ENCODE measurements around the gene SH2D2A.

The SH2D2A gene

DNA sequence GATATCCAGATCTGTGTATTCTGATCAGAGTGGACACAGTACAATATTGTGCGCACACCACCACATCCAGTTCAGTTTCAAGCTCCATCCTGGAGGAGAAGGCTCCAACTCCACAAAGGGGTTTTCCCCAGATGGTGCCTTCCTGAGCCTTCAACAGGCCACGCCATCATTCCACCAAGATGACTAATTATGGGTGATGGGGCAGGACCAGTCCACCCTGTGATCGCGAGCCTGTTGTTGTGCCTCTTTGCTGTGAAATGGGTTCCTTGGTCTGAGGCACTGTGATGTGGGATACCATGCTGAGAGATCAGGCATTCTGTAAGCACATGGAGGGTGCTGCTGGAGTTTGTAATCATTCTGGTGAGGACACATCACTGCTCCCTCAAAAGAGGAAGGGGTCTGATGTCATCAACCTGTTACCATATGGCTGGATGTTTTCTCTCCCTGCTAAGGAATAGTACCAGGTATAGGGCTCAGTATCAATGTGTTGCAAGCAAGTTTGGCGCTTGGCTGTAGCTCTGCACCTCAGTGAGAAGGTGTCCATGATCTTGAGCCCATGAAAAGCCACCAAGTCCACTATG is 6.7 kb upstream of the SH2D2A start:
- no peak for DNase-seq (ENCODE audit: low read depth in 2 of 2)

DNA sequence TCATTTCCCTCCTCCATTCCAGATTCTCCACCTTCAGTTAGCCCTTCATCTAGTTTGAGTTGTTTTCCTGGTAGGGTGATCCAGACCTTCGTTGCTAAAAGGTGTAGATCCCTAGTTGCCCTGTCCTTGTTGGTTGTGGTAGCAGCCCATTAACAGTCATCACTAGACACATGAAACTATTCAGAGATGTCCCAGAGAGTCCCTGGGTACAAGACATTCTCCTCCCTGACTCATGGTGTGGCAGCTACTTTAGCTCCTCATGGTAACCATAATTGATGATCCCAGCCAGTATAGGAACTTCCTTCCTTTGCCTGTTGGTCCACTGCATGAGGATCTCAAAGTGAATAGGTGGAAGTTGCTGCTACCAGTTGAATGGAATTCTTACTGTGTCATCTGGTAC is 6.0 kb upstream of the SH2D2A start:
- no peak for DNase-seq (ENCODE audit: low read depth in 2 of 2)

DNA sequence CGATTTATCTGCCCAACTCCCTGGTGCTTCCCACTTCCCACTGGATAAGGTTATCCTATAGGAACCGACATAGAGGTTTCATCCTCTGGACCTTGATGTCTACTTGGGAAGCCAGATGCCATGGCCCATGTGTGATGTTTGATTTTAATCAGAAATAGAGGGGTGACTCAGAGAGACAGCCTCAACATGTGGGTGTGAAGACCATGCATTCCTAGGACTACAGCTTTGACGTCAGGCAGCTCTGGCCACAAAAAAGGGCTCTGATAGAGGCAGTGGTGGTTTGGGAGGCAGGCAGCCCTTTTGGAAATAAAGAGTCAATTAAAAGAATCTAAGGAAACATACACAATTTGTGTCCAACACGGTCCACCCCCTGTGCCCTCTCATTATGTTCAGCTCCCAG is 5.2 kb upstream of the SH2D2A start:
- no peak for DNase-seq (ENCODE audit: low read depth in 2 of 2)

DNA sequence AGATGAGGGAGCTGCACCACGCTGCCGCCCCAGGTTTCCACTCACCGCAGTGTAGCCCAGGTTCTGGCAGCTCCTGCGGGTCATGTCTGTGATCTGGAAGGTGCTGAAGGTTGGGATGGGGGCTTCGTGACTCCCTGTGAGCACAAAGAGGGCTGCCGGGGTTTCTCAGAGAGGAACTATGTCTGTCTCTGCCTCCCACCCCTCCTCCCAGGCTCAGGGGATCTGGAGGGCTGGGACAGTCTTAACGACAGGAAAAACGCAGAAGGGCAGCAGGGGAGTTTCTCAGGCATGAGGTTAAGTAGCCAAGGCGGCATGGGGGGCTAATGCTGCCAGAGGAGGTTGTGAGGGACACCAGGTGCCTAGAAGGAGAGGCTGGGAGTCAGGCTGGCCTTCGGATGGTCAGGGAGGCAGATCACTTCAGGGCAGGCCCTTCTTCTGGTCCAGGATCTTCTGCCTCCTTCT is 656 bp downstream of the SH2D2A start:
- DNase-seq (ENCODE audit: low read depth in 2 of 2): no peak

DNA sequence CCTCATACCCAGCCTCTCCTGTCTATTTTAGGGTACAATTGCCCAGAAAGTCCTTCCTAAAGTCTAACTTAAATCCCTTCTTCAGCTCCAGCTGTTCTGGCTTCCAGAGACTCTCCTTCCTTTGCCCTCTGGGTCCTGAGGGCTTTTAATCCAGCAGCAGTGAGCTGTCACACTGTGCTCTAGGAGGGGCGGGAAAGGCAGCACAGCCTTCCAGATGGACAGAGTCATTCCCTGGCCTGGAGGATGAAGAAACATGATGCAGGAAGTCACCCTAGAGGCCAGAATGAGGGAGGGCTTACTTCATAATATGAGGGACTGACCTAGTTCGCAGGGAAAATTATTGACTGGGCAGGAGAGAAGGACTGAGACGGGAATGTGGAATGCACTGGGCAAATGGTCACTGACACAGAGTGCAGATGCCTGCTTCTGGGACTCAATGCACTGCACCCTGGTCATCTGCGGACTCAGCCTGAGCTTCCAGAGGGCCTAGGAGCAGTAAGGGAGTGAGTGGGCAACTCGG is 1.3 kb downstream of the SH2D2A start:
- DNase-seq (ENCODE audit: low read depth in 2 of 2): no peak

DNA sequence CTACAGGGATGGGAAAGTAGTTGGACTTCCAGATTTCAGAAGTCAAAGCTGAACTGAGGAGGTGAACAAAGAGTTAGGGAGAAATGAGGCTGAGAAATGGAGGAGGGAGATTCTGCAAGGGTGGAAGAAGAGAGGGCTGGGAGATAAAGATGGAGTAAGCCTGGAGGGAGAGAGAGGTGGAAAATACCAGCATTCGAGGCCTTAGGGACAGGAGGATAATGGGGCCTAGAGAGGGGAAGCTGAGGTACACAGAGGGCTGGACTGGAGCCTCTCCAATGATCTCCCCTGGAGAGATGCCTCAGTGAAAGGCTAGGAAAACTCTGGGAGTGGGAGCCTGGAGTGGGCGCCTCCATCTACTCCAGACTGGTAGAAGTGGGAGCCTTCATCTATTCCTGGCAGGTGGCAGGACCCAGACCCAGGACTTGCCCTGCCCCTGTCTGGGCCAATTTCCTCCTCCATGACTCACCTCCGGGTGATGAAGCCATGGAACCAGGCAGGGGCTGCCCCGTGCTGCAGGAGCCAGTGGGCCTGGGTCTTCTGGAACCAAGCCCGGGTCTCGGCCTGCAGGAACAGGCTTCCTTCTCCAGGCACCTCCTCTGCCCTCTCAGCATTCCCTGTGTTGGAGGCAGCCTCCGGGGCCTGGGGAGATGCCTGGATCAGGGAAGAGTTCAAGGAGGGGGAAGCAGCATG is 1.9 kb downstream of the SH2D2A start:
- no peak for DNase-seq (ENCODE audit: low read depth in 2 of 2)

DNA sequence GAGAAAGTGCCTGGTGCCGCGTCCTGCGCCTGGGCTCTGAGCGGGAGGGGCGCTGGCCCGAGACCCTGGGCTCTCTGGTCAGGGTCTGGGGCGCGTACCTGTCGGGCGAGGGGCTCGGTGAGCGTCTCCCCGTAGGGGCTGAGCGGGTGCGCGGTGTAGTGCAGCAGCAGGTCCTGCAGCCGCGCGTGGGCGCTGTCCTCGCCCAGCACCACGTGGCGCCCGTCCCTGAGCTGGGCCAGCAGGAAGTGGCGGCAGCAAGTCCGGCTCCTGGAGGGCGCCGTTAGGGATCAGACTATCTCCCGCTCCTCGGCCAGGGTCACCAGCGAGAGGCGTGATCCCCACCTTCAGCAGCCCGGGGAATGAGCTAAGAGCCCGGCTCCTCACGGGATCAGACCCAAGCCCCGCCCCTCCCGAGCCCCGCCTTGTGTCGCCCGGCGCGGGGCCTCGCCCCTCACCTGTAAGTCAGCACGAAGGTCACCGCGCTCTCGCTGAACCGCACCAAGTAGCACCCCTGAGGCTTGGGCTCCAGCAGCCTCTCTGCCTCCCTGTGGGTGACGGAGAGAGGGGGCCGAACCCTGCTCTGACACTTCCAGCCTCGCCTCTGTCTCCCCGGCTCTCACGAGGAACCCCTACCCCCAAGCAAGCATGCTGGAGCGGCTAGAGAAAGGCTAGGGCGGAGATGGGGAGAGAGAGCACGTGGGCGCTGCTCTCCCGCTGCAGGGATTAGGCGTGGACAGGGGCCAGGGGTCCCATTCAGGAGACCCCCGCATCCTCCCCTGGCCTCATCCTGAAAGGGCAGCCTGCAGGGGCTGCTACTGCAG is 2.7 kb downstream of the SH2D2A start:
- DNase-seq (ENCODE audit: low read depth in 2 of 2): no peak

DNA sequence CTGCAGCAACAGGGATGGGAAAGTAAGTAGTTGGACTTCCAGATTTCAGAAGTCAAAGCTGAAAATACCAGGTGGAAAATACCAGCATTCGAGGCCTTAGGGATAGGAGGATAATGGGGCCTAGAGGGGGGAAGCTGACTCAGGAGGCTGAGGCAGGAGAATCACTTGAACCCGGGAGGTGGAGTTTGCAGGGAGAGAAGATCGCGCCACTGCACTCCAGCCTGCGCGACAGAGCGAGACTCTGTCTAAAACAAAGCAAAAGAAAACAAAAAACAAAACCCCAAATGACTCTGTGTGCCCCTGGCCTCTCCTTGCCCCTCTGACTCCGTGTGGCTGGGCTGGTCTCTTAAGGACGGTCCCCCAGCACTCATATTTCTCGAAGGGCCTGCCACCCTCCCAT is 3.4 kb downstream of the SH2D2A start:
- no peak for DNase-seq (ENCODE audit: low read depth in 2 of 2)

DNA sequence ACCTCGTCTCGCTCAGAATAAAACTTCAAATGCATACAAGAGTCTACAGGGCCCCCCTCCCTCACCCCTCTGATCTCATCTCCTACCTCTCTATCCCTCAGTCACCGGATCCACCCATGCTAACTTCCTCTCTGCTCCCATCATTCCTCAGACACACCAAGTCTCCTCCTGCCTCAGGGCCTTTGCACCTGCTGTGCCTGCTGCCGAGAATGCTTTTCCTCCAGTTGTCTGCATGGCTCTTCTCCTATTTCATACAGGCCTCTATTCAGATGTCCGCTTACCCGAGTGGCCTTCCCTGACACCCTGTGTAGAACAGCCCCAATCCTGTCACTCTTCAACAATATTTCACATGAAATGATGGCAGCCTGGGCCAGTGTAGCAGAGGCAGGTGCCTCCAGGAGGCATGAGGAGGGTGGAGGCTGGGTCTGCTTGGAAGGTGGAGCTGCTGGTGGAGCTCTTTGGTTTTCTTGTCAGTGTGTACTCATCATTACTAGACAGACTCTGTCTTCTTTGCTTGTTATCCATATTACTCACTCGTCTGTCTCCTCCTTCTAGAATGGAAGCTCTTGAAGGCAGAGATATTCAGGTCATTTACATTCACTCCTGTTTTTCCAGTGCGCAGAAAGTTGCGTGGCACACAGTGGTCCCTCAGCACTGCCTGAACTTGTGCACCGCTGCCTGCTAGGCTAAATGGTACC is 4.2 kb downstream of the SH2D2A start:
- no peak for DNase-seq (ENCODE audit: low read depth in 2 of 2)

DNA sequence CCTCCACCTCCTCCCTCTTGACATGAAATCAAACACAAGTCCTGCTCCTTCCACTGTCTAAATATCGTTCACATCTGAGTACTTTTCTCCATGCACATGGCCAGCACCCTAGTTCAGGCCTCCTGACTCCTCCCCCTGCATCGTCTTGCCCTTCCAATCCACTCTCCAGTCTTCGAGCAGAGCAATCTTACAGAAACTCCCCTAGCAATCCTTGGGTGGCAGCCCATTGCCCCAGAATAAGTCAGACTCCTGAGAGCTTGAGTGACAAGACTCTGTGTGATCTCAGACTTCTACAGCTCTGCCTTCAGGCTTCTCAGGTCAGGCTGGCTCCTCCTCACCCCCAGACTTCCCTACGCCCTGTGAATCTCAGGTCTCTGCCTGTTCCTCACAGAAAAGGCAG is 5.5 kb downstream of the SH2D2A start:
- no peak for DNase-seq (ENCODE audit: low read depth in 2 of 2)

DNA sequence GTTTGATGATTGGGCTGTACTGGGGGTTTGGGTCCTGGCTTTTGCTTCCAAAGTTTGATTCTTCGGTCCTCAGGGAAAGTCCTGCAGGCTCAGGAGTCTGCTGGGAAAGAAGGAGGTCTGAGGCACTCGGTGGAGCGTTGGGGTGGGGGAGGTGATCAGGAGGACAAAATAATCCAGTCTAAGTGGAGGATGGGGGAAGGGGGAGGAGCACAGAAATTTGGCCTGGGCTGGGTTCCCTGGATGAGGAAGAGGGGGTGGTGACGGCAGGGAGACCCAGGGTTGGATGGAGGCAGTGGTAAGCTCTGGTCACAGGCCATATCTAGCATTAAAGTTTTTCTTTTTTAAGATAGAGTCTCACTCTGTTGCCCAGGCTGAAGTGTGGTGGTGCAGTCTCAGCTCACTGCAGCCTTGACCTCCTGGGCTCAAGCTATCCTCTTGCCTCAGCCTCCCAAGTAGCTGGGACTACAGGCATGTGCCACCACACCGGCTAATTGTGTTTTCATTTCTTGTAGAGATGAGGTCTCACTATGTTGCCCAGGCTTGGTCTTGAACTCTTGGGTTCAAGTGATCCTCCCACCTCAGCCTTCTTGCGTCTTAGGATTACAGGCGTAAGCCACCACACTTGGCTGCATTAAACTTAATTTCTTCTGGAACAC is 6.8 kb downstream of the SH2D2A start:
- DNase-seq (ENCODE audit: low read depth in 2 of 2): no peak

DNA sequence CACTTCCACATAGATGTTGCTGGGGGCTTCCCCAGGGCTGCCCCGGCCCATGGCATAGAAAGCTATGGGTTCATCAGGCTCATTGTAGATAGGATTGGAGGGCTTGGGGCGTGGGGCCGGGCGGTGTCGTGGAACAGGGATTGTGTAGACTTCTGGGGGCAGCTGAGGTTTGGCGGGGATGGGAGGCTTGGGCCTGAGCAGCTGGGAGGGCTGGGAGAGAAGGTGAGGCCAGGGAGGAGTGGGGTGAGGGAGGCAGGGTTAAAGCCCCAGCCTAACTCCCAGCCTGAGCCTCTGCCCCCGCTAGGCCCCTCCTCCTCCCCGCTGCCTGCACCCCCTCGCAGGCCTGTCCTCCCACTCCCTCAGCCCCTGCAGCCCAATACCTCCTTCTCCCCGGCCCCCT is 7.4 kb downstream of the SH2D2A start:
- no peak for DNase-seq (ENCODE audit: low read depth in 2 of 2)

DNA sequence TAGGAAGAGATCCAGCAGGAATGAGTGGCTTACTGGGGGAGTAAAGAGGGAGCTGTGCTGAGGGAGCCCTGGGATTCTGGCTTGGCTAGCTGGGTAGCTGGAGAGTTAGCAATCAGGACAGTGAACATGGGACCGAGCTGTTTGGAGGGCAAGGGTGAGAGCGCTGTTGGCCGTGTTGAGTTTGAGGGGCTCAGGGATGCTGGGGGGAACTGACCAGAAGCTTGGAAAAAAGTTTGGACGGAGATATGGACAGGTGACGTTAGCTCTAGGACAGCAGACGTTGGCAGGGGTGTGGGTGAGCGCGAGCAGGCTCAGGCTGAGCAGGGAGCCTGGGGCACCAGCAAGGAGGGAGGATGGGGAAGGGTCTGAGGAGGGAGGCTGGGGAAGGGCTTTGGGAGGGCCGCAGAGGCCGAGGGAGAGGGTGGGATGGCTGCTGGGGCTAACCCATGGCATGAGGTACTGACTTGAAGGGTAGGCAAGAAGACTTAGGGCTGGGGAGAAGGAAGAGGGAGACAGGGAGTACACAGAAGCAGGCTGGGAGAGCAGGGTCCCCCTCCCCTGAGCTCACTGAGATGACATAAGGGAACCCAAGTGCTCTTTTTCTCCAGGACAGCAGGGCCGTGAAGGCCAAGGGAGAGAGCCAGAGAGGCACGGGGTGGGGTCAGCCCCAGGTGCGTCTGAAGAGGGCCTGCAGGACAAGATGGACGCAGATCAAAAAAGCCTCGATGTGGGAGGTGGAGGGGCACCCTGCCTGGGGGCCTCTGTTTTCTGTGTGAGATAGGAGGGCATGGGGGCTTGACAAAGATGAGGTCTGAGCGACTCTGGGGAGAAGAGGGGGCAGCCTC is 8.2 kb downstream of the SH2D2A start:
- DNase-seq (ENCODE audit: low read depth in 2 of 2): no peak

DNA sequence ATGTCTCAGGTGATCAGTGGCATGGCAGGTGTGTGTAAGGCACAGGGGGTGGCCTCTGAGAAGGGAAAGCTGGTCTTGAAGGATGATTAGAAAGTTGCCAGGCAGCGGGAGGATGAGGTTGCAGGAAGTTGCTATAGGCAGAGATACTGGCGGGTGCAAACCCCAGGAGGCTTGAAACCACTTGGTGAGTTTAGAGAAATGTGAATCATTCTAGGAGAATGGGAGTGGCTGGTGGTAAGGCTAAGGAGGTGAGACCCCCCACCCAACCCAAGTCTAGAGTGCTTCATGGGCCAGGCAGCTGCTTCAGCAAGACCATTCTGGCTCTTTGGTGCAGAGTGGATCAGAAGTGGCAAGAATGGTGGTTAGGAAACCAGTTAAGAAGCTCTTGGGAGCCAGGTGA is 9.0 kb downstream of the SH2D2A start:
- no peak for DNase-seq (ENCODE audit: low read depth in 2 of 2)

DNA sequence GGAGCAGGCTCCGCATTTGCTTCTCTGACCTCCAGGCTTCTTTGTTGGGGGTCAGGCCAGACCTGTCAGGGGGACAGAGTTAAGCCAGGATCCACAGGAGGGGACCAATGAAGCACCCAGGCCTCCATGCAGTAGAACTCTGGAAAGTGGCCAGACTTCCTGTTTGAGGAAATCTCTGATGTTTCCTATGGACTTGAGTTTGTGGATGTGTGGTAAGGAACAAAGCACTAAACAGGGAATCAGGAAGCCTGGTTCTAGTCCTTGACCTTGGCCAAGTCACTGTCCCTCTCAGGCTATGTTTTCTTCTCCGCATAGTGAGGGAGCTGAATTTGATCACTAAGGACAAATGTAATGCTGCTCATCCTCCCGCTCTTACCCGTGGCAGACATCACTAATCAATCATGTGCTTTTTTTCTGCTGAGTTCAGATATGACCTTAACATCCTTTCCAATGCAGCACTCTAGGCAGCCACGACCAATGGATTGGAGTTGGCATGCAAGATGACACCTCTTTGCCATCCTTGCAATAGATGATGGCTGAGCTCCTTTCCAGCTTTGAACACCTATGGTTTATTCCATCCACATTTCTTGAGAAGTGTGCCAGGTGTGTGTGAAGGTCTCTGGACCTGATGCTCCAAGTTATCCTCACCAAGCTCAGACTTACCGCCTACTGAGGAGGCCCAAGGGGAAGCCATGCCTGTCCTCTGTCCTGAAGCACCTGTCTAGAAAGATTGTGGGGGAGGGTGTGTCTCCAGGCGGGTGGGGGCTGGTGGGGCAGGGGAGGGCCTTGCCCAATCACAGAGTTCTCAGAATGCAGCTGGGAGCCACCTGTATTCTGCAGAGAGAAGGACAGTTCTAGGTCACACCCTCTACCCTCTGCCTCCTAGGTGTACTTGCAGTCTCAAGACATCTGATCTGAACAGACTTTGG is 9.9 kb downstream of the SH2D2A start:
- no peak for DNase-seq (ENCODE audit: low read depth in 2 of 2)

DNA sequence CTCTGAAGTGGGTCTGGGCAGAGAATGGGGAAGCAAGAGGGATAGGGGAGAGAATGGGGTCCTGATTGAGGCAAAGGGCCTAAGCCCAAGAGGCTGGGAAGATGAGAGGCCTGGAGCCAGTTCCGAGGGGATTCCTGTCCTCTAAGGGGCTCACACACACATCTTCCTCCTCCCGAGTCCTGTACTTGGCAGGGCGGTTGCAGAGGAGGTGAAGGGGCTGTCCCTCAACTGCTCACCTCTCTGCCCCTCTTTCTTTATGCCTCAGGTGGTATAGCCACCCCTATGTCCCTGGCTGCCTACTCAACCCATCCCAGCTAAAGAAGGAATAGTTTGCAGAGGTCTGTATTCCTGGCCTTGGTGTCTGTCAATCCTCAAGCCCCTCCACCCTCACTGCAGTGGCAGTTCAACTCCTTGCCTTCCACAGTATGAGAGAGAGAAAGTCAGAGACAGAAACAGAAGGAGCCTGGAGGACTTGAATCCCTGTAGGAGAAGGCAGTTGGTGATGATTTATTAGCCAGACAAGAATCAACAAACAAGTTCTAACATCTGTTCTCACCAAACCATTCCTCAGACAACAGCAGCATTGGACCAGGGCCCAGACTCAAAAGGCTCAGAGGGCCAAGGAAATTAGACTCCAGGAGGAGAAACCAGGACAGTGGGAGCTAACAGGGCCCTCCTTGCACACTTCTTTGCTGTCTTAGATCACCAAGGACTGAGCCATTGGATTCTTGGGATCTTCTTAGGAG is 10.7 kb downstream of the SH2D2A start:
- peak; percentile 91 to 92 for DNase-seq (ENCODE audit: low read depth in 2 of 2)

DNA sequence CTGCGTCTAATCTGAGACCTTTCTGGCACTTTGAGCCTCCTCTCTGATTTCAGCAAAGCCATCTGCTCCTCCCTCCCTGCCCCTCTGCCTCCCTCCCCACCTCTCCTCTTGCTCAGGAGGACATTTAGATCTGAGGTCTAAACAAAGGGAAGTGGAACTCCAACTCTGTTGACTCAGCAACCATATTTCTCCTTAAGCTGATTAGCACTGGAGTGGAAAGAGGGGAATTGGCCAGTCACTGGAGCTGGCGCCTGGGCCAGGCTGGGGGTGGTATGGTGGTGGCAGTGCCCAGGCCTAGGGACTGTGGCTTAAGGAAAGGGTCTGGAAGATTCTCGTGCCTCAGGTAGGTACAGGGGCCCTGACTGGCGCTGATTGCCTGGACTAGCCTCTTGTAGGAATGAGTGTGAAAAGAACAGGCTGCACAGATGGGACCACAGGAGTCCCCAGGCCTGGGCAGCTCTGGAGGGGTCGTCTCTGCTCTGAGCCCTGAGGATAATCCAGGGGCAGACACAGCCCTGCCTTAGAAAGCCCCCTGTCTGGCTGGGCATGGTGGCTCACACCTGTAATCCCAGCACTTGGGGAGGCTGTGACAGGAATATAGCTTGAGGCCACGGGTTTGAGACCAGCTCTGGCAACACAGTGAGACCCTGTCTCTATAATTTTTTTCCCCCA is 11.9 kb downstream of the SH2D2A start:
- no peak for DNase-seq (ENCODE audit: low read depth in 2 of 2)

DNA sequence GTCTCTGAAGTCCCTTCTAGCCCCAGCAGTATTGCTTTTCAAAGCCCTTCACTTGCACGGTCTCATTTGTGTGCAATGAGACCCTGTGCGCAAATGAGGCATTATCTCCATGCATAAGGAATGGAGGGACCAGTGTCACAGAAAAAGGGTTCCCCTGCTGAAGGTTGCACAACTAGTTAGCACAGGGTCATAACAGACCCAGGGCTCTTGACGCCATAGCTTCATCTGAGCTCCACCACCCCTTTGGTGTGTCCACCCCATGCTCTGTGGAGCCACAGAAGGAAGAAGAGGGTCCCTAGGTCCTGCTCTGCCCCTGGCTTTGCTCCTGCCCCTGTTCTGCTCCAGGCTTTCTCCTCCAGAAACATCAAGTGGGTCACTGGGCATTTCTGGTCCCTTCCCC is 12.6 kb downstream of the SH2D2A start:
- no peak for DNase-seq (ENCODE audit: low read depth in 2 of 2)

All from fibroblast of skin of left biceps (primary cell).